Esophagus muscularis mucosa (tissue), 4 donors: ENCODE results near the gene KLKB1.

Experiments used
- EP300 ChIP-seq: sonication (generic); formaldehyde crosslinking; IDR thresholded peaks from one replicate; pipeline ENCODE4 v1.6.1; 2017; ENCODE audit warnings: antibody characterized with exemption
- POLR2A ChIP-seq: fragments of 450-650 bp; IDR thresholded peaks from one replicate; pipeline ENCODE4 v1.6.1; 2017; ENCODE audit warnings: antibody characterized with exemption, moderate library complexity, mild to moderate bottlenecking, low read depth
- POLR2AphosphoS5 ChIP-seq, 2 donors: sonication (generic); formaldehyde crosslinking; IDR thresholded peaks; one replicate each; pipeline ENCODE4 v1.6.1; 2017; ENCODE audit warnings: antibody characterized with exemption in 2 of 2
- TF ChIP-seq, protein P1 (sequence below), 3 experiments: fragments of 200-600 bp in 2 of 3; fragments of 450-650 bp in 1 of 3; sonication (generic) in 2 of 3; IDR thresholded peaks; one replicate each; pipeline ENCODE4 v1.5.1; 2017 to 2019; ENCODE audit warnings: antibody characterized with exemption in 3 of 3, mild to moderate bottlenecking in 2 of 3, moderate library complexity in 1 of 3

- TF ChIP-seq, protein P1, sequence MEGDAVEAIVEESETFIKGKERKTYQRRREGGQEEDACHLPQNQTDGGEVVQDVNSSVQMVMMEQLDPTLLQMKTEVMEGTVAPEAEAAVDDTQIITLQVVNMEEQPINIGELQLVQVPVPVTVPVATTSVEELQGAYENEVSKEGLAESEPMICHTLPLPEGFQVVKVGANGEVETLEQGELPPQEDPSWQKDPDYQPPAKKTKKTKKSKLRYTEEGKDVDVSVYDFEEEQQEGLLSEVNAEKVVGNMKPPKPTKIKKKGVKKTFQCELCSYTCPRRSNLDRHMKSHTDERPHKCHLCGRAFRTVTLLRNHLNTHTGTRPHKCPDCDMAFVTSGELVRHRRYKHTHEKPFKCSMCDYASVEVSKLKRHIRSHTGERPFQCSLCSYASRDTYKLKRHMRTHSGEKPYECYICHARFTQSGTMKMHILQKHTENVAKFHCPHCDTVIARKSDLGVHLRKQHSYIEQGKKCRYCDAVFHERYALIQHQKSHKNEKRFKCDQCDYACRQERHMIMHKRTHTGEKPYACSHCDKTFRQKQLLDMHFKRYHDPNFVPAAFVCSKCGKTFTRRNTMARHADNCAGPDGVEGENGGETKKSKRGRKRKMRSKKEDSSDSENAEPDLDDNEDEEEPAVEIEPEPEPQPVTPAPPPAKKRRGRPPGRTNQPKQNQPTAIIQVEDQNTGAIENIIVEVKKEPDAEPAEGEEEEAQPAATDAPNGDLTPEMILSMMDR (IDR thresholded peaks at IDR 0.05), result no peak
- TF ChIP-seq POLR2AphosphoS5 (IDR thresholded peaks at IDR 0.05) (no peak), POLR2A (no peak), EP300 (no peak)
These were observed 27.8 kb downstream of the KLKB1 start for GRCh38 chr4:186255122-186255521.
